ENCODE data around the gene CD300LD.

- TF ChIP-seq CTCF (conservative IDR thresholded peaks at IDR 0.05; ENCODE audit: low read depth, low read length) (no peak), EZH2 (IDR thresholded peaks at IDR 0.05; ENCODE audit: borderline replicate concordance, low read depth, low read length, poor library complexity, severe bottlenecking) (no peak)
Measured at GRCh38 chr17:74573169-74573568, 18.9 kb downstream of the CD300LD start.

Measured in A673 (cell line).